Measurements from ENCODE around the gene LILRB5.
"Not testable (repeated sequence)": the region's sequence is repeated elsewhere in the genome, so short reads cannot be mapped to it uniquely, and the experiment has no call there.

- not testable (repeated sequence) for TF ChIP-seq E2F6 (IDR thresholded peaks at IDR 0.05); POLR2A (IDR thresholded peaks at IDR 0.05; ENCODE audit: control extremely low read depth in 1 of 2, low read depth in 2 of 2, low read length in 2 of 2); RAD21 (IDR thresholded peaks at IDR 0.05 in 1 of 2, conservative IDR thresholded peaks at IDR 0.05 in 1 of 2; ENCODE audit: low read depth in 2 of 2, low read length in 2 of 2); CTCF (IDR thresholded peaks at IDR 0.05; ENCODE audit: control extremely low read depth in 1 of 3, insufficient read depth in 1 of 3, low read depth in 1 of 3, low read length in 3 of 3); YY1 (IDR thresholded peaks at IDR 0.05; ENCODE audit: low read depth, low read length); SUZ12 (IDR thresholded peaks at IDR 0.05; ENCODE audit: low read length)
Observed at GRCh38 chr19:54240372-54241336, 16.4 kb downstream of the LILRB5 start.

Data from H1 (cell line).